Endothelial cell of umbilical vein (primary cell): ENCODE measurements around the gene FGF5.

Source experiments
- EZH2 ChIP-seq: IDR thresholded peaks from 2 replicates; pipeline ENCODE4 v1.6.1; 2012; ENCODE audit warnings: borderline replicate concordance, low read depth, mild to moderate bottlenecking, moderate library complexity, low read length, inconsistent platforms; ENCODE audit not compliant: severe bottlenecking
- FOS ChIP-seq: IDR thresholded peaks from 2 replicates; pipeline ENCODE4 v1.6.1; 2011; ENCODE audit warnings: mild to moderate bottlenecking, low read length, moderate library complexity, borderline replicate concordance; ENCODE audit not compliant: insufficient read depth
- GATA2 ChIP-seq: IDR thresholded peaks from 2 replicates; pipeline ENCODE4 v1.7.0; 2011; ENCODE audit warnings: low read depth, mild to moderate bottlenecking, moderate library complexity, mixed read lengths, low read length; ENCODE audit not compliant: insufficient read length, insufficient read depth
- JUN ChIP-seq: IDR thresholded peaks from 2 replicates; pipeline ENCODE4 v1.6.1; 2011; ENCODE audit warnings: borderline replicate concordance, low read depth; ENCODE audit not compliant: insufficient read length, insufficient read depth
- MAX ChIP-seq: IDR thresholded peaks from 2 replicates; pipeline ENCODE4 v1.6.1; 2011; ENCODE audit not compliant: insufficient read depth, insufficient read length
- POLR2A ChIP-seq: IDR thresholded peaks from 2 replicates; pipeline ENCODE4 v1.6.1; 2012; ENCODE audit warnings: low read depth, mild to moderate bottlenecking, control low read depth, low read length
- POLR2AphosphoS5 ChIP-seq: IDR thresholded peaks from 2 replicates; pipeline ENCODE4 v1.6.1; 2012; ENCODE audit warnings: low read depth, mild to moderate bottlenecking, control low read depth, low read length, moderate library complexity; ENCODE audit not compliant: insufficient read depth
- TF ChIP-seq, protein P1 (sequence below), 2 donors: IDR thresholded peaks; 1 replicate in 1 of 2; 2 replicates in 1 of 2; pipeline ENCODE4 v1.5.1; 2011; ENCODE audit warnings: low read length in 2 of 2, mild to moderate bottlenecking in 2 of 2, moderate library complexity in 2 of 2, control low read depth in 1 of 2, inconsistent platforms in 1 of 2, low read depth in 1 of 2; ENCODE audit not compliant: insufficient read depth in 1 of 2; ENCODE audit errors: extremely low read depth in 1 of 2

- TF ChIP-seq, protein P1, sequence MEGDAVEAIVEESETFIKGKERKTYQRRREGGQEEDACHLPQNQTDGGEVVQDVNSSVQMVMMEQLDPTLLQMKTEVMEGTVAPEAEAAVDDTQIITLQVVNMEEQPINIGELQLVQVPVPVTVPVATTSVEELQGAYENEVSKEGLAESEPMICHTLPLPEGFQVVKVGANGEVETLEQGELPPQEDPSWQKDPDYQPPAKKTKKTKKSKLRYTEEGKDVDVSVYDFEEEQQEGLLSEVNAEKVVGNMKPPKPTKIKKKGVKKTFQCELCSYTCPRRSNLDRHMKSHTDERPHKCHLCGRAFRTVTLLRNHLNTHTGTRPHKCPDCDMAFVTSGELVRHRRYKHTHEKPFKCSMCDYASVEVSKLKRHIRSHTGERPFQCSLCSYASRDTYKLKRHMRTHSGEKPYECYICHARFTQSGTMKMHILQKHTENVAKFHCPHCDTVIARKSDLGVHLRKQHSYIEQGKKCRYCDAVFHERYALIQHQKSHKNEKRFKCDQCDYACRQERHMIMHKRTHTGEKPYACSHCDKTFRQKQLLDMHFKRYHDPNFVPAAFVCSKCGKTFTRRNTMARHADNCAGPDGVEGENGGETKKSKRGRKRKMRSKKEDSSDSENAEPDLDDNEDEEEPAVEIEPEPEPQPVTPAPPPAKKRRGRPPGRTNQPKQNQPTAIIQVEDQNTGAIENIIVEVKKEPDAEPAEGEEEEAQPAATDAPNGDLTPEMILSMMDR (IDR thresholded peaks at IDR 0.05; ENCODE audit: extremely low read depth in 1 of 2, insufficient read depth in 1 of 2, low read depth in 1 of 2, low read length in 2 of 2): peak in 1 of 2 donors; percentile 27
- TF ChIP-seq POLR2AphosphoS5 (no peak), EZH2 (no peak), POLR2A (no peak), FOS (no peak), GATA2 (no peak), MAX (no peak), JUN (no peak)
These were observed 45.3 kb upstream of the FGF5 start for GRCh38 chr4:80221161-80221560.
